Sigmoid colon (tissue), 7 donors: Measurements from ENCODE around the gene IER5. TPM values are rescaled to one million over a fixed set of nuclear protein-coding genes. Genes with fewer than 3 reads are reported as not detected.
"Not testable (repeated sequence)": the region's sequence is repeated elsewhere in the genome, so short reads cannot be mapped to it uniquely, and the experiment has no call there.

Source experiments
- DNase-seq: peaks from one replicate; pipeline ENCODE4 v3.0.0-alpha.2; 2019
- H3K27ac ChIP-seq, 4 donors: fragments of 200-600 bp; sonication (generic); one replicate each; pipeline ENCODE4 v1.5.1; 2016 to 2019; ENCODE audit warnings: mild to moderate bottlenecking in 1 of 4
- H3K27me3 ChIP-seq, 3 donors: fragments of 200-600 bp; sonication (generic); one replicate each; pipeline ENCODE4 v1.5.1; 2019; ENCODE audit warnings: mild to moderate bottlenecking in 1 of 3
- H3K36me3 ChIP-seq, 4 donors: fragments of 200-600 bp; sonication (generic); one replicate each; pipeline ENCODE4 v1.5.1; 2016 to 2019
- H3K4me1 ChIP-seq, 4 donors: fragments of 200-600 bp; sonication (generic); one replicate each; pipeline ENCODE4 v1.5.1; 2017 to 2019
- H3K4me3 ChIP-seq, 4 donors: fragments of 200-600 bp; sonication (generic); one replicate each; pipeline ENCODE4 v1.5.1; 2017 to 2019; ENCODE audit warnings: mild to moderate bottlenecking in 2 of 4, moderate library complexity in 1 of 4
- H3K9me3 ChIP-seq, 4 donors: fragments of 200-600 bp in 3 of 4; sonication (generic) in 3 of 4; one replicate each; pipeline versions ENCODE4 v1.5.1 to v1.6.1; 2013 to 2019
- CTCF ChIP-seq, 4 experiments: fragments of 450-650 bp in 3 of 4; fragments of 200-600 bp in 1 of 4; IDR thresholded peaks; one replicate each; pipeline ENCODE4 v1.5.1; 2016 to 2019; ENCODE audit warnings: antibody characterized with exemption in 4 of 4, mild to moderate bottlenecking in 3 of 4, moderate library complexity in 2 of 4
- EP300 ChIP-seq, 4 donors: sonication (generic); formaldehyde crosslinking; IDR thresholded peaks; one replicate each; pipeline ENCODE4 v1.6.1; 2017; ENCODE audit warnings: antibody characterized with exemption in 4 of 4
- POLR2A ChIP-seq, 2 donors: fragments of 450-650 bp; IDR thresholded peaks; one replicate each; pipeline ENCODE4 v1.6.1; 2016; ENCODE audit warnings: antibody characterized with exemption in 2 of 2, mild to moderate bottlenecking in 2 of 2, moderate library complexity in 2 of 2
- POLR2AphosphoS5 ChIP-seq, 4 donors: sonication (generic); formaldehyde crosslinking; IDR thresholded peaks; one replicate each; pipeline ENCODE4 v1.6.1; 2017; ENCODE audit warnings: antibody characterized with exemption in 4 of 4
- WGBS, 2 donors: extraction: QIAGEN DNeasy Blood & Tissue Kit; methylation state at CpG; one replicate each; pipeline ENCODE4 v1.1.7; 2013; 5-methylcytosine and 5-hydroxymethylcytosine counted together
- intact Hi-C: fragments of 100-400 bp; cut with DNase I; formaldehyde crosslinking; loops from one replicate; pipeline ENCODE4 v1.15.1; 2023
- polyA plus RNA-seq, 3 donors: library from polyadenylated mRNA; stranded (reverse); fragments of 200-250 nt; gene quantifications; one replicate each; pipeline ENCODE4 v1.2.3, GENCODE V29; 2013
- total RNA-seq, 4 donors: library from RNA; depleted of rRNA; stranded (reverse); fragments of >200 nt; gene quantifications; one replicate each; pipeline ENCODE4 v1.1.0, GENCODE V29; 2016
- donor health status: healthy with polysubstance abuse.
- donor health status: Bipolar disorder and iron deficiency.
- donor health status: healthy.

Gene IER5
- total and polyA plus RNA-seq, 7 donors, result 7.7 to 11.7 (median 9.6) TPM

GRCh38 chr1:181059435-181059834, 29.1 kb upstream of the IER5 start:
- no peak overlapping the region for H3K27ac ChIP-seq
- H3K27me3 ChIP-seq, result no peaks in the 10 kb centered on the region
- H3K9me3 ChIP-seq, result peaks cover 0 to 6% (median 0%) of the 10 kb centered on the region in 4 donors
- intact Hi-C loops, result no loop called here
- peaks cover 0 to 16% (median 8%) of the 10 kb centered on the region in 4 donors for H3K4me1 ChIP-seq
- no peak for DNase-seq
- TF ChIP-seq EP300 (IDR thresholded peaks at IDR 0.05), result no peak
- no peak for TF ChIP-seq POLR2AphosphoS5 (IDR thresholded peaks at IDR 0.05)
- TF ChIP-seq POLR2A (IDR thresholded peaks at IDR 0.05), result no peak
- no peak for TF ChIP-seq CTCF (IDR thresholded peaks at IDR 0.05)
- H3K4me3 ChIP-seq, result no peak overlapping the region
- peaks cover 0 to 6% (median 0%) of the 10 kb centered on the region in 4 donors for H3K36me3 ChIP-seq

GRCh38 chr1:181060066-181060465, 28.4 kb upstream of the IER5 start:
- no peaks in the 10 kb centered on the region for H3K27me3 ChIP-seq
- 98 to 100% methylated on average over 1 of the region's 1 CpG for WGBS, 2 donors
- peaks cover 0 to 16% (median 8%) of the 10 kb centered on the region in 4 donors for H3K4me1 ChIP-seq
- no peak overlapping the region for H3K27ac ChIP-seq
- intact Hi-C loops, result no loop called here
- peaks cover 0 to 6% (median 0%) of the 10 kb centered on the region in 4 donors for H3K9me3 ChIP-seq
- TF ChIP-seq POLR2AphosphoS5 (IDR thresholded peaks at IDR 0.05) (no peak), EP300 (IDR thresholded peaks at IDR 0.05) (no peak), POLR2A (IDR thresholded peaks at IDR 0.05) (no peak), CTCF (IDR thresholded peaks at IDR 0.05) (no peak)
- H3K36me3 ChIP-seq, result peaks cover 0 to 6% (median 0%) of the 10 kb centered on the region in 4 donors
- no peak overlapping the region for H3K4me3 ChIP-seq
- DNase-seq, result no peak

- H3K27me3 ChIP-seq, H3K4me3 ChIP-seq, DNase-seq, H3K9me3 ChIP-seq, intact Hi-C loops, H3K36me3 ChIP-seq, H3K27ac ChIP-seq: not testable (repeated sequence)
- WGBS, 2 donors, result 90 to 93% methylated on average over 4 of the region's 4 CpGs
- H3K4me1 ChIP-seq, result peaks cover 0 to 16% (median 8%) of the 10 kb centered on the region in 4 donors
Measured at GRCh38 chr1:181060947-181061346, 27.6 kb upstream of the IER5 start.

GRCh38 chr1:181061487-181061886, 27.0 kb upstream of the IER5 start:
- peaks cover 0 to 6% (median 0%) of the 10 kb centered on the region in 4 donors for H3K9me3 ChIP-seq
- H3K4me1 ChIP-seq, result peaks cover 0 to 16% (median 8%) of the 10 kb centered on the region in 4 donors
- intact Hi-C loops, result no loop called here
- H3K36me3 ChIP-seq, result no peaks in the 10 kb centered on the region
- 74% methylated on average over 2 of the region's 2 CpGs for WGBS, 2 donors
- H3K27me3 ChIP-seq, result no peaks in the 10 kb centered on the region
- no peak for TF ChIP-seq POLR2AphosphoS5 (IDR thresholded peaks at IDR 0.05)
- no peak for TF ChIP-seq EP300 (IDR thresholded peaks at IDR 0.05)
- TF ChIP-seq CTCF (IDR thresholded peaks at IDR 0.05), result no peak
- TF ChIP-seq POLR2A (IDR thresholded peaks at IDR 0.05), result no peak
- H3K27ac ChIP-seq, result peak overlapping the region in 1 of 4 donors; percentile 21
- H3K4me3 ChIP-seq, result no peak overlapping the region
- no peak for DNase-seq

- Histone ChIP-seq H3K36me3 (no peaks in the 10 kb centered on the region), H3K27me3 (no peaks in the 10 kb centered on the region), H3K27ac (peak overlapping the region in 1 of 4 donors; percentile 21), H3K9me3 (peaks cover 0 to 6% (median 0%) of the 10 kb centered on the region in 4 donors), H3K4me1 (peaks cover 0 to 11% (median 3%) of the 10 kb centered on the region in 4 donors), H3K4me3 (no peak overlapping the region)
- TF ChIP-seq EP300 (IDR thresholded peaks at IDR 0.05) (no peak), POLR2A (IDR thresholded peaks at IDR 0.05) (no peak), POLR2AphosphoS5 (IDR thresholded peaks at IDR 0.05) (no peak), CTCF (IDR thresholded peaks at IDR 0.05) (no peak)
- 58 to 83% methylated on average over 15 of the region's 15 CpGs for WGBS, 2 donors
- DNase-seq, result no peak
- intact Hi-C loops, result no loop called here
Measured at GRCh38 chr1:181061891-181062835, 26.3 kb upstream of the IER5 start.
